CD1c-positive myeloid dendritic cell (primary cell): ENCODE results near the gene GHRHR.

ENCODE experiments used
- DNase-seq: peaks from one replicate; pipeline ENCODE4 v3.0.0-alpha.2; 2016; ENCODE audit errors: extremely low spot score

Gene GHRHR

GRCh38 chr7:30968294-30968693, 4.5 kb downstream of the GHRHR start:
- DNase-seq = no peak

- DNase-seq = no peak
These were observed 5.2 kb downstream of the GHRHR start for GRCh38 chr7:30968747-30969603.

GRCh38 chr7:30969604-30969970, 5.8 kb downstream of the GHRHR start:
- no peak for DNase-seq

GRCh38 chr7:30970074-30970473, 6.3 kb downstream of the GHRHR start:
- DNase-seq = no peak

GRCh38 chr7:30970594-30971094, 6.9 kb downstream of the GHRHR start:
- no peak for DNase-seq

- no peak for DNase-seq
These were observed 7.7 kb downstream of the GHRHR start for GRCh38 chr7:30971440-30971839.

- DNase-seq = no peak
These were observed 8.2 kb downstream of the GHRHR start for GRCh38 chr7:30971840-30972563.

- DNase-seq = no peak
These were observed 9.5 kb downstream of the GHRHR start for GRCh38 chr7:30973292-30973691.

GRCh38 chr7:30973791-30974604, 10.2 kb downstream of the GHRHR start:
- no peak for DNase-seq

GRCh38 chr7:30974605-30975255, 11.0 kb downstream of the GHRHR start:
- peak; percentile 45 for DNase-seq

- DNase-seq = no peak
These were observed 11.6 kb downstream of the GHRHR start for GRCh38 chr7:30975256-30975899.

GRCh38 chr7:30976381-30976780, 12.6 kb downstream of the GHRHR start:
- no peak for DNase-seq

GRCh38 chr7:30977222-30977621, 13.5 kb downstream of the GHRHR start:
- DNase-seq = no peak

- no peak for DNase-seq
These were observed 14.3 kb downstream of the GHRHR start for GRCh38 chr7:30977896-30978564.

- no peak for DNase-seq
These were observed 15.3 kb downstream of the GHRHR start for GRCh38 chr7:30979027-30979426.

- no peak for DNase-seq
These were observed 16.4 kb downstream of the GHRHR start for GRCh38 chr7:30980194-30980593.

- DNase-seq = no peak
These were observed 17.0 kb downstream of the GHRHR start for GRCh38 chr7:30980751-30981150.

- DNase-seq = peak; percentile 79
These were observed 19.5 kb downstream of the GHRHR start for GRCh38 chr7:30983042-30983913.

- no peak for DNase-seq
These were observed 20.1 kb downstream of the GHRHR start for GRCh38 chr7:30983914-30984247.
